GM13976 (cell line): ENCODE measurements around the gene BCAS3.

ENCODE experiments used
- DNase-seq: peaks from one replicate; pipeline ENCODE4 v3.0.0; 2012; ENCODE audit warnings: low spot score
- CTCF ChIP-seq: IDR thresholded peaks from 2 replicates; pipeline ENCODE4 v1.5.1; 2012; ENCODE audit warnings: borderline replicate concordance, mild to moderate bottlenecking; ENCODE audit not compliant: insufficient read depth; ENCODE audit errors: extremely low read depth, missing control alignments, control extremely low read depth
- in situ Hi-C: fragments of 300-500 bp; cut with MboI; formaldehyde crosslinking; loops from one replicate; pipeline ENCODE4 v1.12.0; 2022; ENCODE audit warnings: low sequenced_read_pairs, mixed read lengths, inconsistent platforms; ENCODE audit not compliant: unreplicated experiment

The BCAS3 gene

DNA sequence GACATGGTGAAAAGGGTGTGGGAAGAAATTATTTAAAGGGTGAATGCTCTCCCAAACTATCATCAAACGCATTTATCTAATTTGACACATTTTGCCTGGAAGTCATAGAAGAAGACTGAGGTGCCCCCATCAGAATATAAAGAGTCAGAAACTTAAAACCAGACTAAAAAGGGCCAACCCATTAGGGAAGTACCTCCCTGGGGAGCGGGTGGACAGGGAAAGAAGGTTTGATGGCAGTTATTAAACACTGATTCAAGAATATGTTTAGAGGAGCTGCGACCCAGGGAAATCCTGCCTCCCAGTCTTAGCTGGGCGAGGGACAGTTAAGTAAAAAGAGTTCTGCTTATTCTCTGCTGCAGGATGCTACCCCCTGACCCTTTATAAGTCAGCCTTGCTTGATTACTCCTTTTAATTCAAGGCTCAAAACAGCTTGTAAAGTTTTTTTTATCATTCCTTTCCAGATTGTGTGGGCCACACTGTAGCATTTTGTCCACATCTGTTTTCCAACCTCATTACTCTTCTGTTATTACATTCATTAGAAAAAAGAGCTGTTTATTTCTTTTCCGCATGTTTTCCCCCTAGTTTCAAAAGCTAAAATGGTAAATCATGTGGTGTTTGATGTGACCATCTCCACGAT, 583.5 kb downstream of the BCAS3 start:
- in situ Hi-C loops = no loop called here
- no peak for TF ChIP-seq CTCF
- DNase-seq = no peak

- TF ChIP-seq CTCF = no peak
- in situ Hi-C loops = no loop called here
- no peak for DNase-seq
These were observed 587.7 kb downstream of the BCAS3 start for GRCh38 chr17:61265397-61265796.

GRCh38 chr17:61267847-61268246, 590.2 kb downstream of the BCAS3 start:
- in situ Hi-C loops = no loop called here
- no peak for DNase-seq
- no peak for TF ChIP-seq CTCF

DNA sequence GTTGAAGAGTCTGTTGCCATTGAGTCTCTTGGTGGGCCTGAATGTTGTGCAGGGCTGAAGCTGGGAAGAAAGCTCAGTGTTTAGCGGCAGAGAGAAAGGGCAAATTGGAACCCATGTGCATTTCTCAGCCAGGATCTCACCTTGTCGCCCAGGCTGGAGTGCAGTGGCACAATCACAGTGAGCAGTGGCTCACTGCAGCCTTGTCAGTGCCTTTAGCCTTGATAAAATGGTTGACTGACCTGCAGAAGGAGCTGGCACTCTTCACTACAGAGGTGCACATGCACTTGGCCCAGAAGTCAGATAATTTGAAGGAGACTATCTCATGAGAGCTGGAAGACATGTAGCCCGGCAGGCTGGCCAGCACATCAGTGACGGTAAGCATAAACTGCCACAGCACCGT, 597.7 kb downstream of the BCAS3 start:
- in situ Hi-C loops = no loop called here
- TF ChIP-seq CTCF = no peak
- no peak for DNase-seq

DNA sequence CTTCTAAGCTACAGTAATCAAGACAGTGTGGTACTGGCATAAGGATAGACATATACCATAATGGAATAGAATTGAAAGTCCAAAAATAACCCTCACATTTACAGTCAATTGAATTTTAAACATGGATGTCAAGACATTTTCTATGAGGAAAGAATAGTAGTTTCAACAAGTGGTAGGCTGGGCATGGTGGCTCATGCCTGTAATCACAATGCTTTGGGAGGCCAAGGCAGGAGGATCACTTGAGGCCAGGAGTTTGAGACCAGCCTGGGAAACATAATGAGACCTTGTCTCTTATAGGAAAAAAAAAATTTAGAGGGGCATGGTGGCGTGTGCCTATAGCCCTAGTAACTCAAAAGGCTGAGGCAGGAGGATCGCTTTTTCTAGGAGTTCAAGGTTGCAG, 599.2 kb downstream of the BCAS3 start:
- no peak for TF ChIP-seq CTCF
- no peak for DNase-seq
- in situ Hi-C loops = no loop called here

DNA sequence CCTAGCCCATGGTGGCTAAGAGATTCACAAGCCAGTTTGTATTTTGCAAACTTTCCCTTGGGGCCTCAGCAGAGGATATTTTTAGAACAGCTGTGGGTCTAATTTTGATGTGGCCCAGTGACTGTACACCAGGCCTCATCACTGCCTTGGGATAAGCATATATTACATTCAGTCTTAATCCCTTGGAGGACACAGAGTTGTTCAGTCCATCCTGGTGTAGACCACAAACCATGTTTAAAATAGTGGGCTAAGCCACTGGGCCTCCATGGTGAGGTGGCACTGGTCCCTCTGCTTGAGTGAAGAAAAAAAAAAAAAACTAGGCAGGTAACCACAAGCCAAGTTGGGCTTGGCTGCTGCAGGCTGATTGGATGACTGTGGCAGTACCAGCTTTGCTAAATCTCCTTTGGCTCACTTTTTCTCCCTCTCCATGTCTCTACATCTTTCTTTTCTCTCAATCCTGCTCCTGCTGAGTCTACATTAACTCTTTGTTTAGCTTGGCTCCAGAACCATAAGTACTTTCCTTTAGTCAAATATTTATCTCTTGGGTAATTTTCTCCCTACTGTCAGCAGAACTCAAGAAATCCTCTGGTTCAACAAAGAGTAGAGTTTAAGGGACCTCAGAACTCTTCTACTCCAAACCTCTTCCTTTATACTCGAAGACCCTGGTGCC, 602.0 kb downstream of the BCAS3 start:
- in situ Hi-C loops = no loop called here
- DNase-seq = no peak
- no peak for TF ChIP-seq CTCF
